ENCODE data around the gene SMIM11.
"Not testable (repeated sequence)": the region's sequence is repeated elsewhere in the genome, so short reads cannot be mapped to it uniquely, and the experiment has no call there.

The SMIM11 gene, protein sequence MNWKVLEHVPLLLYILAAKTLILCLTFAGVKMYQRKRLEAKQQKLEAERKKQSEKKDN

DNA sequence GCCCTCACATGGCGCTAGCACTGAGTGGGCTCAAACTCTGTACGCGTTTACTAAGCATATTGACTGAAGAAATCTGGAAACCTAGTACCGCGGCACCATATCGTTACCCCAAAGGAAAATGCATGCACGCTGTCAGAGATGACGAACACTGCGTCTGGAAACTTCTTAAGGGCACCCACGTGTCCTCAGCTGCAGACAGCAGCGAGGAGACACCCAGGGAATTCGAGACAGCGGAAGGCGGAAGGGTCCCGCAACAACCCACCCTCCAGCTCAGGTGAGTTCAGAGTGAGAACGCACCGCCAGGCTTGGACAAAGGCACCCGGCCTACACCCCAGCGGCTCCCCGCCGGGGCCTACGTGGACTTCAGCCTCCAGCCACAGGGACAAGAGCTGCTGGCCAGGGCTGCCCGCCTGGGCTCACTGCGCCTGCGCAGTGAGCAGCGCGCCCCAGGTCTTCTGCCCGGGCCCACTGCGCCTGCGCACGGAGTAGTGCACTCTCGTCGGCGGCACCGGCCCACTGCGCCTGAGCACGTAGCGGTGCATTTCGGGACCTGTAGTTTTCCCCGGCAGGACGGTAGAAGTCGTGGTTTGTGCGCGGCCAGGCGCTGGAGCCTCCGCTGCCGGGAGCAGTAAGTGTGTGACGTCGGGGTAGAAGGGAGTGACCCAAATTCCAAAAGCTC is at the start of gene SMIM11:
Gene SMIM11, plus strand, starts transcription at position 568 of the 679 bp plus-strand sequence. CDS start 3,998 bp downstream, outside the sequence.
- DNase-seq (ENCODE audit: low spot score); H3K9me3 Mint-ChIP-seq; H3K4me3 Mint-ChIP-seq; H3K36me3 Mint-ChIP-seq (ENCODE audit: low read depth); H3K27ac Mint-ChIP-seq; H3K4me1 Mint-ChIP-seq (ENCODE audit: low read depth); H3K27me3 Mint-ChIP-seq (ENCODE audit: low read depth): not testable (repeated sequence)

DNA sequence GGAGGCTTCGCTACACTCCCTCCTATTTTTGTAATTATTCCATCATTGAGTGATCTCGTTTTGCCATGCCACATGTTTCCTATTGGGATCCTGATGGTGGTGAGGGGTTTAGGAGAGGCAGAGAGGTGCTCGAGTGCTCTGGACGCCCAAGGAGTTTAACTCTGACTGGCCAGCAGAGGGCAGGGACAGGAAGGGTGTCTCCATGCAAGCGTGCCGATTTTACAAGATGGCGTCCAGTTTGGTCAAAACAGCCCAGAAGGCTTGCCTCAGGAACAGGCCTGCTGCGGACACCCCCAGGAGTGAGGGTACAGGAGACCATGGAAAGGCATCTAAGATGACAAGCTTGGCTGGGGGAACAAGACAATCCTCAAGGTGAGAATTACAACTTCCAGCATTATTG is 45.3 kb upstream of the SMIM11 start:
- H3K9me3 Mint-ChIP-seq: peaks cover 4% of the 10 kb centered on the region
- no peak overlapping the region for H3K27ac Mint-ChIP-seq
- no peaks in the 10 kb centered on the region for H3K36me3 Mint-ChIP-seq (ENCODE audit: low read depth)
- peaks cover 11% of the 10 kb centered on the region for H3K27me3 Mint-ChIP-seq (ENCODE audit: low read depth)
- H3K4me1 Mint-ChIP-seq (ENCODE audit: low read depth): no peaks in the 10 kb centered on the region
- no peak overlapping the region for H3K4me3 Mint-ChIP-seq
- DNase-seq (ENCODE audit: low spot score): no peak

DNA sequence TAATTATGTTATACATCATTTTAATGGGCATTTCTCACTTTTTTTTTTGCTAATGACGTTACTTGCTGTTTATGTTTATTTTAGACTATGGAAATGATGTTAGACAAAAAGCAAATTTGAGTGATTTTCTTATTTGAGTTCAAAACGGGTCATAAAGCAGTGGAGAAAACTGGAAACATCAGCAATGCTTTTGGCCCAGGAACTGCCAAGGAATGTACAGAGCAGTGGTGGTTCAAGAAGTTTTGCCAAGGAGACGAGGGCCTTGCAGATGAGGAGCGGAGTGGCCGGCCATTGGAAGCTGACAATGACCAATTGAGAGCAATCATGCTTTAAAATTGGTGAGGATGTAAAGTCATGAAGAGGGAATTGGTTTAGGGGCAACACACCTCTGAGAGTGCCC is 43.6 kb upstream of the SMIM11 start:
- no peaks in the 10 kb centered on the region for H3K4me1 Mint-ChIP-seq (ENCODE audit: low read depth)
- H3K27me3 Mint-ChIP-seq (ENCODE audit: low read depth): peaks cover 8% of the 10 kb centered on the region
- no peak overlapping the region for H3K4me3 Mint-ChIP-seq
- peaks cover 4% of the 10 kb centered on the region for H3K9me3 Mint-ChIP-seq
- H3K36me3 Mint-ChIP-seq (ENCODE audit: low read depth): no peaks in the 10 kb centered on the region
- DNase-seq (ENCODE audit: low spot score): no peak
- H3K27ac Mint-ChIP-seq: no peak overlapping the region

DNA sequence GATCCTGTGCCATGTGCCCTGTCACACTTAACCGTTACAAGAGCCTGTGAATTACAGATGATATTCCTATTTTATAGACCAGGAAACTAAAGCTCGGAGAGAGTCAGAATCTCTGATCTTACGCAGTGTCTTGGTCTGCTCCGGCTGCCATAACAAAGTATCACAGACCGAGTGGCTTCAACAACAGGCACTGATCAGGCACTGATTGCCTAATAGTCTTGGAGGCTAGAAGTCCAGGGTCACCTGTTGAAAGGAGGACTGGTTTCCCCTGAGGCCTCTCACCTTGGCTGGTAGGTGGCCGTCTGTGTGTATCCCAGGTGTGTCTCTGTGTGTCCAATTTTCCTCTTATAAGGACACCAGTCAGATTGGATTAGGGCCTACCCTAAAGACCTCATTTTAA is 43.0 kb upstream of the SMIM11 start:
- Mint-ChIP-seq H3K4me1 (ENCODE audit: low read depth) (no peaks in the 10 kb centered on the region), H3K9me3 (peaks cover 4% of the 10 kb centered on the region), H3K27ac (no peak overlapping the region), H3K27me3 (ENCODE audit: low read depth) (peaks cover 8% of the 10 kb centered on the region), H3K4me3 (no peak overlapping the region), H3K36me3 (ENCODE audit: low read depth) (no peaks in the 10 kb centered on the region)
- no peak for DNase-seq (ENCODE audit: low spot score)

DNA sequence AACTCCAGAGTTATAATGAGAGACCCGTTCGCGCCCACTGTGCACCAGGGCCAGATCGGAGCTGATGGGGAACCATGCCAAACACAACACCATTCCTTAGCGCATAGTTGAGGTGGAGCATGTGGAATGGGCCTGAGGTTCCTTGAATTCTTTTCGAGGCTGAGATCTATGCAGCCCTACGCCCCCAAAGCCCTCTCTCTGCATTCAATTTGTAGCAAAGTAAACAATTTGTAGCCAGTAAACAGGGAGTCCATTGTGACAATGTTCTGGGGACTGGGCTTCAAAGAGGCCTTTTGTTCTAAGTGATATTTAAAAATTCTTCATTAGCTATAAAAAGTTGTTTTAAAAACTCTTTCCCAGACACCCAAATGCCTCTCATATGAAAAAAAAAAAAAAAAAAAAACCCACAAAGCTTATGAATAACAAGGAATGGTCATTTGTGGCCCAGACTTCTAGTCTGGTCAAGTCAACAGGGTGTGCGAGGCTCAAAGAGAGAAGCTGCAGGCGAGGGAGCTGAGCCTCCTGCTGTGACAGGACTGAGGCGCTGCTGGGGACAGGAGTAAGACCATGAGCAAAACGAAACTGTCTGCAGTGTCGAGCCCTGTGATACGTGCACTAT is 42.1 kb upstream of the SMIM11 start:
- Mint-ChIP-seq H3K36me3 (ENCODE audit: low read depth) (no peaks in the 10 kb centered on the region), H3K4me1 (ENCODE audit: low read depth) (no peaks in the 10 kb centered on the region), H3K4me3 (no peak overlapping the region), H3K9me3 (peaks cover 4% of the 10 kb centered on the region), H3K27me3 (ENCODE audit: low read depth) (peaks cover 4% of the 10 kb centered on the region), H3K27ac (no peak overlapping the region)
- DNase-seq (ENCODE audit: low spot score): no peak

DNA sequence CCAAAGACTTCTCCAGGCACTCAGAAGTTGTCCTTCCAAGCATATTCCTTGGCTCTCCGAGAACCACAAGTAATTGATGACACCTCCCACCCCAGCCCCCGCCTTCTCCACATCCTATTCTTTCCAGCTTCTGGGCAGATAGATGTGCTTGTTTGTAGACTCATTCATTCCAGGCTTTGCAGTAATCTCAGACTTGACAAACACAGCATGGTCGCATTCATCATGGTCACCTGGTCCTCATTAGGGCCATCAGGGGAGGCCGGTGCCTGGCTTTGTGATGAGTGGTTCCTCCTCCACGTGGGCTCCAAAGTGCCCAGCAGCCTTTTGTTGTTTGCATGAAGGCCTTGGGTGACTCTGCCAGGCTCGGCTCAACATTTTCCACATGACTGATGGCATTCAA is 40.0 kb upstream of the SMIM11 start:
- no peaks in the 10 kb centered on the region for H3K9me3 Mint-ChIP-seq
- H3K27ac Mint-ChIP-seq: no peak overlapping the region
- no peak for DNase-seq (ENCODE audit: low spot score)
- peaks cover 3% of the 10 kb centered on the region for H3K4me1 Mint-ChIP-seq (ENCODE audit: low read depth)
- H3K36me3 Mint-ChIP-seq (ENCODE audit: low read depth): no peaks in the 10 kb centered on the region
- peaks cover 2% of the 10 kb centered on the region for H3K27me3 Mint-ChIP-seq (ENCODE audit: low read depth)
- H3K4me3 Mint-ChIP-seq: no peak overlapping the region

DNA sequence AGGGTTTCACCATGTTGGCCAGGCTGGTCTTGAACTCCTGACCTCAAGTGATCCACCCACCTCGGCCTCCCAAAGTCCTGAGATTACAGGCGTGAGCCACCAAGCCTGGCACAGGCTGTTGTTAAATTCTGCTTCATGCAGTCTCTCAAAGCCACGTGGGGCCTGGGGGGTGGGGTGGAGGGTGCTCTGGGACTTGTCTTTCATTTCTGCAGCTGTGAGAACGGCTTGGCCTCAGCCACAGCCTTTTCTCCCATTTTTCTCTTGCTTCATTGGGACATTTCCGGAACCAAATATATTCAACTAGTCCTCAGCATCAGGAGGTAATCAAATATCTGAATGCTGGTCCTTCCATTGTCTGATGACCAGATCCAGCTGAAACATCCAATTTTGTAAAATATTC is 39.1 kb upstream of the SMIM11 start:
- Mint-ChIP-seq H3K36me3 (ENCODE audit: low read depth) (no peaks in the 10 kb centered on the region), H3K4me1 (ENCODE audit: low read depth) (peaks cover 6% of the 10 kb centered on the region), H3K9me3 (no peaks in the 10 kb centered on the region), H3K27ac (no peak overlapping the region), H3K27me3 (ENCODE audit: low read depth) (peaks cover 2% of the 10 kb centered on the region), H3K4me3 (no peak overlapping the region)
- no peak for DNase-seq (ENCODE audit: low spot score)

DNA sequence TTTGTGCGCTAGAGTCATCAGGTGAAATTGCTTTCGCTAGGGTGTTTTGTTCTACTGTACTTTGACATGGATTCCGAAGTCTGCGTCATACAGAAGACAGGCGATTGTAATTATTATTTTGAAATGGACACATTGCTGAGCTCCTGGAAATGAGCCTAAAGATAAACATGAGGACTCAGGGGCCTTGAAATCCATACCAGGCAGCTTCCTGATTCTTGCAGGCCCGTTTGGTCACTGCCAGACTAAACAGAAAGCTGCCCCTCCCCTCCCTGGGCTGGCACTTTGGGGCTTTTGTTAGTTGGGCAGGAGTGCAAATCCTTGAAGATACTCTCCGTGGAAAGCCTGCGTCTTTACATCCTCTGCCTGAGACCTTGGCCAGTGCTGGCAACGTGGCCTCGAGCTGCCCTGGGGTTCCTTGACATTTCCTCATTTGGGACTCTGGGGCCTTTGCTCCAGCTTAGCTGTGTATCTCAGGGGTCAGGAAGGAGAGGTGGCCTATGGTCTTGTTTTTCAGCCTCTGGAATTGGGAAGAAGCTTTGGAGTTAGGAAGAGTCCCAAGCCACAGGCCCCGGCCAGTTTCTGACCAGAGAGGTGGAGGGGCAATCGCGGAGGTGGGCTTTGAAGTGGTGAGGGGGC is 38.4 kb upstream of the SMIM11 start:
- Mint-ChIP-seq H3K9me3 (no peaks in the 10 kb centered on the region), H3K27me3 (ENCODE audit: low read depth) (no peaks in the 10 kb centered on the region), H3K4me1 (ENCODE audit: low read depth) (peaks cover 6% of the 10 kb centered on the region), H3K36me3 (ENCODE audit: low read depth) (no peaks in the 10 kb centered on the region), H3K4me3 (no peak overlapping the region), H3K27ac (no peak overlapping the region)
- DNase-seq (ENCODE audit: low spot score): no peak

DNA sequence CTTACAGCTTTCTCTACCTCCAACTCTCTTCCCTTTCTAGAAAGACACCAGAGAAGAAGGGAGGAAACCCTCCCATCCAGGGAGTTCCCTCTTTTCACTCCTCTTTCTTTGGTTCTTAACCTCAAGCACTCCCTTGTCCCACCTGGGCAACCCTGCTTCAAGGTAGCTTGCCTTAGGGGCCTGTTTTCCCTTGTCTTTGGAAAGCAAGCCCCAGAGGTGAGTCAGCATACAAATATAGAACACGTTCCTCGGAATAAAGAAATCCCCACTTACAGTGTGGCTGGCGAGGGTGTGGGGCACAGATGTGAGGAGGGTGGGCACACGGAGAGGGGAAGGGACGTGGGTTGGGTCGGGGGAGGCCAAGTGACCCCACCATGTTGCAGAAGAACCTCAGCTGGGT is 37.6 kb upstream of the SMIM11 start:
- Mint-ChIP-seq H3K4me1 (ENCODE audit: low read depth) (peaks cover 6% of the 10 kb centered on the region), H3K9me3 (no peaks in the 10 kb centered on the region), H3K36me3 (ENCODE audit: low read depth) (no peaks in the 10 kb centered on the region), H3K4me3 (no peak overlapping the region), H3K27ac (no peak overlapping the region), H3K27me3 (ENCODE audit: low read depth) (no peaks in the 10 kb centered on the region)
- DNase-seq (ENCODE audit: low spot score): no peak

DNA sequence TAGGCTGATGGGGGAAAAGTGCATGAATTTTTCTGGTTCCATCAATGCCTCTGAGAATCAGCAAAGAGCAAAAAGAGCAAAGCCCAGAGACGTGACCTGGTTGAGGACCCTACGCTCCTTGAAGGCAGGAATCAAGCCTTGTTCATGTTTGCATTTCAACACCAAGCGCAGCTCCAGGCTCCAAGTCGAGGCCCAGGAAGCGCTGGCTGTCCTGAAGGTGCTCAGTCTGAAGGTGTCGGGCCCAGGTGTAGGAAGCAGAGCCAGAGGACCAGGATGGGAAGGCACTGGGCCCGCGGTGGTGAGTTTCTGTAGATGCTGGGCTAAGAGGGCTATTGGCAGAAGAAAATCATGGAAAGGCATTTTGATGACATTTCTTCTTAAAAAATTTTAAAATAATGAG is 37.1 kb upstream of the SMIM11 start:
- no peak for DNase-seq (ENCODE audit: low spot score)

DNA sequence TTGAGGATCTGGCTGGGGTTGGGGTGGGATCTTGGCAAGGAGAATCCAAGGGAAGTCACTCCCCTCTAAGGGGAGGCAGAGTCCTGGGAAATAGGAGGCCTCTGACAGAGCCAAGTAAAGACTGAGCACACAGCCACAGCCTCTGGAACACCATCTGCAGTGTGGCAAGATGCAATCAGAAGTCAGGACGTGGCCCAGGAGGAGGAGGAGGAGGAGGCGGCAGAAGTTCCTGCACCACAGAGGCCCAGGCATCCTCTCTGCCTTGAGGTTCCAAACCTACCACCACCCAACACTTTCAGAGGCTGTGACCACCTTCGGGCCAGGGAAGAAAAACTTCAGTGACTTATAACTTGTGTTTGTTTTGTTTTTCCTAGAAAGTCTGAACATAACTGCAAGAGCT is 35.2 kb upstream of the SMIM11 start:
- DNase-seq (ENCODE audit: low spot score): no peak
- Mint-ChIP-seq H3K36me3 (ENCODE audit: low read depth) (no peaks in the 10 kb centered on the region), H3K4me1 (ENCODE audit: low read depth) (peaks cover 6% of the 10 kb centered on the region), H3K4me3 (no peak overlapping the region), H3K9me3 (no peaks in the 10 kb centered on the region), H3K27me3 (ENCODE audit: low read depth) (no peaks in the 10 kb centered on the region), H3K27ac (no peak overlapping the region)

More for the DNA sequence above, 37.1 kb upstream of the SMIM11 start:
- H3K4me1 Mint-ChIP-seq (ENCODE audit: low read depth): peaks cover 6% of the 10 kb centered on the region
- no peak overlapping the region for H3K4me3 Mint-ChIP-seq
- no peaks in the 10 kb centered on the region for H3K27me3 Mint-ChIP-seq (ENCODE audit: low read depth)
- no peak overlapping the region for H3K27ac Mint-ChIP-seq
- no peaks in the 10 kb centered on the region for H3K9me3 Mint-ChIP-seq
- H3K36me3 Mint-ChIP-seq (ENCODE audit: low read depth): no peaks in the 10 kb centered on the region

DNA sequence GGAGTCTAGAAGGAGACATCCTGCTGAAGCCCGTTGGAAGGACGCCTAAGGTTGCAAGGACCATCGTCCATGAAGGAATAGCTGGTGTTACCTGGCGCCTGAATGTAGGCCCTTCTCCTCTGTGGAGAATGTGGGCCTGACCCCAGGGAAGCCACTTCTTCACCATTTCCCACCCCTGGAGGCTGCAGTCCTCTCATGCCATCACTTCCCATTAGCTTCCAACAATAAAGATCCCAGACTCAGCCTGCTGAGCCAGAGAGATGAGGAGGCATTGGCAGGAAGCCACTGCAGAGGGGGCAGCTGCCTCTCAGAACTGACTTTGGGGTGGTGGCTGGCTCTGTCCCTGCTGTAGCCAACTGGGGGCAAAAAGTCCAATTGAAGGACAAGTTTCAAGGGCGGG is 32.8 kb upstream of the SMIM11 start:
- Mint-ChIP-seq H3K27me3 (ENCODE audit: low read depth) (no peaks in the 10 kb centered on the region), H3K4me1 (ENCODE audit: low read depth) (peaks cover 6% of the 10 kb centered on the region), H3K4me3 (no peak overlapping the region), H3K27ac (no peak overlapping the region), H3K9me3 (no peaks in the 10 kb centered on the region), H3K36me3 (ENCODE audit: low read depth) (no peaks in the 10 kb centered on the region)
- DNase-seq (ENCODE audit: low spot score): no peak

DNA sequence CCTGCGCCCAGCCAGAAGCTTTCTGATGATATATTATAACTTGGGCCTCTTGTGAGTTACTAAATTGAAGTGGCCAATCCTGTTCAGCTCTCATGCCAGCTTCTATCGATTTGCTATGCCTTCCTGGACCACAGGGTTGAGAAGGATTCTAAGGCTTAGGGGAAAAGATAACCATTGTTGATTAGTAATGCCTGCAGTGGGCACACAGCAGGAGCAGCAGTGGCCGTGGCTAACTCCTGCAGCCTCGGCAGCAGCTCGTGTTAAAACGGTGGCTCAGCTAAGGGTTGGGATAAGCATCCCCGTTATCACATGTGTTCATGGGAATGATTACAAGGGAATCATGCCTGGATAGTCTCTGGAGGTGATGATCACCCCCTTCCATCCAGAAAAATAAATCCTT is 32.0 kb upstream of the SMIM11 start:
- no peaks in the 10 kb centered on the region for H3K9me3 Mint-ChIP-seq
- no peaks in the 10 kb centered on the region for H3K36me3 Mint-ChIP-seq (ENCODE audit: low read depth)
- H3K27me3 Mint-ChIP-seq (ENCODE audit: low read depth): peaks cover 4% of the 10 kb centered on the region
- no peak for DNase-seq (ENCODE audit: low spot score)
- H3K4me3 Mint-ChIP-seq: no peak overlapping the region
- H3K27ac Mint-ChIP-seq: no peak overlapping the region
- H3K4me1 Mint-ChIP-seq (ENCODE audit: low read depth): peaks cover 11% of the 10 kb centered on the region

DNA sequence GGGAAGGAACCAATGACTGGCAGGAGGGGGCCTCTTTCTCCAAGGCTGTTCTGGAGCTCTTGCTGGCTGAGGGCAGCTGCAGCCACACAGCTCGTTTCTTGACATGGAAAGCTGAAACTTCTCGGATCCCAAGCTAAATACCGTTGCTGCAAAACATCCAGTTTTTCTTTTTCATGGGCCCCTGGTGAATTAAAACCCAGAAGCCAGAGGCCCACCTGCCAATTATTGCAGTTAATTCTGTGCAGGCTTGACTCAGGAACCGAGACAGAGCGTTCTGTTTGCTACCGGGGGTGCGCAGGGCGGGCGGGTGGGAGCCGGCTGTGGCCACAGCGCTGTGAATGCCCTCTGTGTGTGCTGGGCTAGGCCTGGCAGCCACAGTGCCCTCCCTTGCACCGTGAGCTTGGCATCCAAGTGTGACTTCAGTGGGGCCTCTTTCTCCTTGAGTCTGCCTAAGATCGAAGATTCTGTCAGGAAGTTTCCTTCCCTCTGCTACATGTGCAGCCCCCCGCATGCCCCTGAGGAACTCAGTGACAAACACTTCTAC is 31.4 kb upstream of the SMIM11 start:
- peaks cover 11% of the 10 kb centered on the region for H3K4me1 Mint-ChIP-seq (ENCODE audit: low read depth)
- no peak overlapping the region for H3K27ac Mint-ChIP-seq
- H3K9me3 Mint-ChIP-seq: no peaks in the 10 kb centered on the region
- no peak overlapping the region for H3K4me3 Mint-ChIP-seq
- peaks cover 4% of the 10 kb centered on the region for H3K27me3 Mint-ChIP-seq (ENCODE audit: low read depth)
- H3K36me3 Mint-ChIP-seq (ENCODE audit: low read depth): no peaks in the 10 kb centered on the region
- DNase-seq (ENCODE audit: low spot score): no peak

Data from T-helper 2 cell treated with Interferon-gamma antibody and Interleukin-4, amounts not matched to agents 5 μg/mL and 100 μg/mL, for 36 hours (primary cell).